GM20000 (cell line): Measurements from ENCODE around the gene SAA1.

Experiments used
- DNase-seq: peaks from one replicate; pipeline ENCODE4 v3.0.0; 2012; ENCODE audit warnings: low spot score
- CTCF ChIP-seq: IDR thresholded peaks from 2 replicates; pipeline ENCODE4 v1.5.1; 2012; ENCODE audit warnings: mild to moderate bottlenecking, control low read depth; ENCODE audit errors: extremely low read depth, missing control alignments

SAA1 gene

GRCh38 chr11:18307461-18308139 lies 41.5 kb downstream of the SAA1 start:
- no peak for DNase-seq
- TF ChIP-seq CTCF = no peak

- no peak for TF ChIP-seq CTCF
- no peak for DNase-seq
These were observed 42.2 kb downstream of the SAA1 start for GRCh38 chr11:18308242-18308641.

GRCh38 chr11:18309691-18310090 lies 43.6 kb downstream of the SAA1 start:
- no peak for TF ChIP-seq CTCF
- no peak for DNase-seq

- no peak for TF ChIP-seq CTCF
- DNase-seq = peak; percentile 39
These were observed 44.8 kb downstream of the SAA1 start for GRCh38 chr11:18310800-18311340.

GRCh38 chr11:18312012-18312411 lies 45.9 kb downstream of the SAA1 start:
- DNase-seq = no peak
- no peak for TF ChIP-seq CTCF

- no peak for TF ChIP-seq CTCF
- DNase-seq = no peak
These were observed 46.8 kb downstream of the SAA1 start for GRCh38 chr11:18312663-18313420.
